ENCODE measurements around the gene ANKRD13D.

The ANKRD13D gene

DNA sequence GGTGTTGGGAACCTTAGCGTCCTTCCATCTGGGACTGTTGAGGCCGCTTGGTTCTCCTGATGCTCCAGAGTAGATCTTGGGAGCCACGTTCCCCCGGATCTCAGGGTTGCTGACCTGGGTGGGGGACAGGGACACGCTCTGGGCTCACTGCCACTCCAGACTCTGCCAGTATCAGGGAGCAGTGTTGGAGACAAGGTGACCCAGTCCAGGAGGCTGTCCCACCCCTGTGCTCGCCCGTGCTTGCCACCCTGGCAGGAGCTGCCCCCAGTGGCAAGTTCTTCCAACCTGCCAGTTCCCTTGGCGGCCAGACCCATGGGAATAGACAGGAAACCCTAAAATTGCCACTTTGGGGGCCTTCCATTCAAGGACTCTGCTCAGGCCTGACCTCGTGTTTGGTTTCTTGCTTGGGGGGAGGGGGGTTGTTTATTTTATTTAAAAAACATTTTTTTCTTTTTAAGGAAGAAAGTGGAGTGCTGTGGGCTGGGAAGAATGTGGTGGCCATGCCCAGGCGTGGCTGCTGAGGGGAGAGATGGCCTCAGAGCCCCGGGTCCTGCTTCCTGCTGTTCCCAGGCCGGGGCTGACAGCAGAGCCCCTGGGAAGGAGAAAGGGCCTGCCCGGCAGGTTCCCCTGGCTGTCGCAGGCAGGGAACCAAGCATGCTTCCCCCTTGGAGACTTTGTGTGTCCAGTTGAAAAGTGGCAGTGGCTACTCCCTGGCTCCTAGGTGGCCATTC, 15.7 kb upstream of the ANKRD13D start:
- no peak for DNase-seq (ENCODE audit: low read depth)

DNA sequence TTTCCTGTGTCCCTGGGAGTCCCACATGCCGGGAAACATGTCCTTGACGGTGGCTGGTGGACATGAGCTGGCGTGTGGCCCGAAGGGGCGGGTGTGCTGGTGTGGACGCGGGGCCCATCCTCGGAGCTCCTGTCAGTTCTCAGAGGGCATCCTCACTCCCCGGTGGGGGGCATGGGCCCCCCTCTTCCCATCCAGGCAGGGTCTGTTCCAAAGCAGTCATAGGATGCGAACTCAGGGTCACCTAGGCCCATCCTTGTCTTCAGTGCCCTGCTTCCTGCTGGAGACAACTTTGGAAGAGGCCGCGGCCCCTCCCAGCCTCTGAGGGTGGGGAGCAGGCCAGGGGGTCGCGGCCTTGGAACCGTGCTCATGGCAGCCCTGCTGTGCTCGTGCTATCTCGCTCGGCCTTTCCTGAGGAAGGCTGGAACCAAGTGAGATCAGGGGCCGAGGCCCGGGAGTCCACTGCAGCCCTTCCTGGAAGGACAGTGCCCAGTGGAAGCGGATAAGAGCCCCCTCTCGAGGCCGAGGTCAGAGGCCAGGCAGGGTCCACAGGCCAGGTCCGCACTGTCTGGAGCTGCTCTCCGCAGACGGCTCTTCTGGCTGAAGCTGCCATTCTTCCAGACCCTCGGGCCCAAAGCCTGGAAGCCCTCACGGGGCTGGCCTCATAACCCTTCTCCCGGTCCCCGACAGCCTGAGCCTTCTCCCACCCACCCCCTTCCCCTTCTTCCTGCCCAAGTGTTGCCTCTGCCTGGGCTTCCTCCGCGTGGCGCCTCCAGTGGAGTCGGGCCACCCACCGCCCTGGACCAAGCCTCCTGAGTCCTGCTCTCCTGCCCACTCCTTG, 14.1 kb upstream of the ANKRD13D start:
- DNase-seq (ENCODE audit: low read depth): no peak

GRCh38 chr11:67275606-67276409, 13.3 kb upstream of the ANKRD13D start:
- no peak for DNase-seq (ENCODE audit: low read depth)

DNA sequence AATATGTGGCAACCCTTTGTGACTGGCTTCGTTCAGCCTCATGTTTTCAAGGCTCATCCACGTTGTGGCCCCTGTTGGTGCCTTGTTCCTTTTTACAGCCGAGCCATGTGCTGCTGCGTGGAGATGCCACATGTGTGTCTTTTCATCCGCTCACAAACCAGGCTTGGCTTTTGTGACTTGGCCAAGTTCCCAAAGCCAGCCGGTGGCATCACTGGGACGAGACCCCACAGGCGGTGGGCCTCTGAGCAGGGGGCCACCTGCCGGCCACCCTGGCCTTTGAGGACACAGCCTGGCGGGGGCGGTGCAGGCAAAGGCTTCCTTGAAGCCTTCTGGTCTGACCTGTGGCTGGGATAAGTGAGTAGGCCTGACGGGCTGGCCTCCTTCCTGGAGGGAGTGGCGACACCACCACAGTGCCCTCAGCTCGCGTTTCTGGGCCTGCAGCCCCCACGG, 12.3 kb upstream of the ANKRD13D start:
- no peak for DNase-seq (ENCODE audit: low read depth)

GRCh38 chr11:67277231-67277961, 11.7 kb upstream of the ANKRD13D start:
- no peak for DNase-seq (ENCODE audit: low read depth)

- DNase-seq (ENCODE audit: low read depth): no peak
Measured at GRCh38 chr11:67278135-67278938, 10.8 kb upstream of the ANKRD13D start.

GRCh38 chr11:67278939-67279588, 10.0 kb upstream of the ANKRD13D start:
- DNase-seq (ENCODE audit: low read depth): no peak

DNA sequence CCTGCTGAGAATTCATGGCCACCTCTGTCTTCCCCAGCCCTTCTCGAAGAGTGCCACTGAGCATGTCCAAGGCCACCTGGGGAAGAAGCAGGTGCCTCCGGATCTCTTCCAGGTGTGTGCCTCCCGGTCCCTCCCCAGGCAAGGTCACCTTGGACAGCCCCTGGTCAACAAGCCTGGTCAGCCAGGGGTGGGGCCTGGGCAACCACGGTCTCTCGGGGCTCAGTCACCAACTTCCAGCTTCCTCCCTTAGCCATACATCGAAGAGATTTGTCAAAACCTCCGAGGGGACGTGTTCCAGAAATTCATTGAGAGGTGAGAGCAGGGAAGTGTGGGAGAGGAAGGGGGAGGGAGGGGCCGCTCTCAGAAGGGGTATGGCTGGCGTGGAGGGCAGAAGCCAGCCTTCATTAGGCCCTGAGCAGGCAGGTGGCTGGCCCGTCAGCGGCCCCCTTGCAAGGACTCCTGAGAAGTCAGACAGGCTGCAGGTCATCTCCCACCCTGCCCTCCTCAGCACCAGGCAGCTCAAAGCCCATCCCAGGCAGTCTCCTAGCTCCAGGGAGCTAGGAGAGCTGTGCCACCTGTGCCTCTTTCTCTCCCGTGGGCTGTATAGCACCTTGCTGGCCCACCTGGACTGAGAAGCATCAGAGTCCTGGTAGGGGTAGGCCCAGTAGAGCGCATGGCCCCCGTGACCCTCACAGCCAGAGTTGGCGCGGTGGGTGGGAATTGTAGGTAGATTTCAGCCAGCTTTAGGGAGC, 9.3 kb upstream of the ANKRD13D start:
- DNase-seq (ENCODE audit: low read depth): no peak

GRCh38 chr11:67280341-67280787, 8.7 kb upstream of the ANKRD13D start:
- DNase-seq (ENCODE audit: low read depth): no peak

DNA sequence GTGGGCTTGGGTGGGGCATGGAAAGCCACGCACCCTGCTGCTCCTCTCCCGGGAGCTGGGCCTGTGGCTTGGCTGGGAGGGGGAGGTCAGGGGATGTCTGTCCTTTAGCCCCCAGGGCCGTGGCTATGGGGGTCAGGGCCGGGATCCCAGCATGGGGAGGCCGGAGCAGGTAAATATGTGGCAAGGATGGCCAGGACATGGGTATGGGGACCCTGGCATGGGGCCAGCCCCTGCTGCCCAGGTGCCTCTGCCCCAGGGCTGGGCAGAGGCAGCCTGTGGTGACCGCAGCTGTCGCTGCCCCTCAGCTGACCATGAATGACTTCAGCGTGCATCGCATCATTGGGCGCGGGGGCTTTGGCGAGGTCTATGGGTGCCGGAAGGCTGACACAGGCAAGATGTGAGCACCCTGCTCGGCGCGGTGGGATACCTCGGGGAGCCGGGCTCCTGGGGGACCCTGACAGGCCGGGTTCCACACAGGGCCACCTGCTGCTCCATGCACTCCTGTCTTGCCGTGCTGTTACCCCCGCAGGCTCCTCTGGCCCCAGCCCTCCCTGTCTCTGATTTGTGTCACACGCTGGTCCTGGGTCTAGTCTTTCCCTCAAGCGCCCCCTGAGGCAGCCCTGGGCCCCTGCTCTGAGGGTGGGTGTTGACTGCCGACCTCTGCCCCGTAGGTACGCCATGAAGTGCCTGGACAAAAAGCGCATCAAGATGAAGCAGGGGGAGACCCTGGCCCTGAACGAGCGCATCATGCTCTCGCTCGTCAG, 8.1 kb upstream of the ANKRD13D start:
- DNase-seq (ENCODE audit: low read depth): no peak

- DNase-seq (ENCODE audit: low read depth): no peak
Measured at GRCh38 chr11:67281552-67282150, 7.5 kb upstream of the ANKRD13D start.

- DNase-seq (ENCODE audit: low read depth): no peak
Measured at GRCh38 chr11:67282155-67282875, 6.8 kb upstream of the ANKRD13D start.

GRCh38 chr11:67282876-67283371, 6.2 kb upstream of the ANKRD13D start:
- DNase-seq (ENCODE audit: low read depth): no peak

DNA sequence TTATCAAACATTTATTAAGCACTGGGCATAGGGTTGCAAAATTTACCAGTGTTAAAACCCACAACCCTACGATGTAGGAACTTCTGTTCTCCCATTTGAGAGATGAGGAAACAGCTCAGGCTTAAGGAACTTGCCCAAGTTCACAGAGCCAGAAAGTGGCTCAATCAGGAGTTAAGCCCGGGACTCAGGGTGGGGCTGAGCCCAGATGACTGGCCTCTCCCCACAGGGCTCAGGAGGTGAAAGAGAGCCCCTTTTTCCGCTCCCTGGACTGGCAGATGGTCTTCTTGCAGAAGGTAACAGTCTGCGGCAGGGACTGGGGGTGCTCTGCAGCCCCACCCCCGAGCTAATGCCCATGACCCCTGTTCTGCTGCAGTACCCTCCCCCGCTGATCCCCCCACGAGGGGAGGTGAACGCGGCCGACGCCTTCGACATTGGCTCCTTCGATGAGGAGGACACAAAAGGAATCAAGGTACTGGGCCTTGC, 5.6 kb upstream of the ANKRD13D start:
- no peak for DNase-seq (ENCODE audit: low read depth)

DNA sequence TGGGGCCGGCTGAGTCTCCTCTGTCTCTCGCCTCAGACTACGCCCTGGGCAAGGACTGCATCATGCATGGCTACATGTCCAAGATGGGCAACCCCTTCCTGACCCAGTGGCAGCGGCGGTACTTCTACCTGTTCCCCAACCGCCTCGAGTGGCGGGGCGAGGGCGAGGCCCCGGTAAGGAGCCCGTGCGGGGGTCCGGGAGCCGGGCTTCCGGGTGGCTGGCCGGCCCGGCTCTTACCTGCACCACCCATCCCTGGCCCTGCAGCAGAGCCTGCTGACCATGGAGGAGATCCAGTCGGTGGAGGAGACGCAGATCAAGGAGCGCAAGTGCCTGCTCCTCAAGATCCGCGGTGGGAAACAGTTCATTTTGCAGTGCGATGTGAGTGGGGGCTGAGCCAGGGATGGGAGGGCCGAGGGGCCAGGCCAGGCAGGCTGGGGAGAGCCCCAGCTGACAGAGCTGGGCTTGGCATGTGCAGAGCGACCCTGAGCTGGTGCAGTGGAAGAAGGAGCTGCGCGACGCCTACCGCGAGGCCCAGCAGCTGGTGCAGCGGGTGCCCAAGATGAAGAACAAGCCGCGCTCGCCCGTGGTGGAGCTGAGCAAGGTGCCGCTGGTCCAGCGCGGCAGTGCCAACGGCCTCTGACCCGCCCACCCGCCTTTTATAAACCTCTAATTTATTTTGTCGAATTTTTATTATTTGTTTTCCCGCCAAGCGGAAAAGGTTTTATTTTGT, 4.1 kb upstream of the ANKRD13D start:
- DNase-seq (ENCODE audit: low read depth): no peak
